A673 (cell line): ENCODE measurements around the gene TMPRSS6. TPM values are rescaled to one million over a fixed set of nuclear protein-coding genes. Genes with fewer than 3 reads are reported as not detected.

Experiments used
- BruUV-seq: library from RNA; stranded (reverse); fragments of 400-500 nt; replicated peaks from 2 replicates; lab custom pipeline; 2021; lab: Mats Ljungman, UMichigan
- CTCF ChIA-PET: fragments of 300-600 bp; sonication (Branson Sonifier 250); formaldehyde crosslinking; loops from one replicate; lab custom pipeline; 2022; ENCODE audit warnings: antibody characterized with exemption; lab: Charles Lee
- POLR2A ChIA-PET: fragments of 300-600 bp; sonication (Branson Sonifier 250); formaldehyde crosslinking; loops from one replicate; lab custom pipeline; 2022; ENCODE audit warnings: antibody characterized with exemption; ENCODE audit not compliant: low non-redundant PET; lab: Charles Lee
- DNase-seq: peaks from one replicate; pipeline ENCODE4 v3.0.0-alpha.2; 2015; ENCODE audit warnings: low spot score
- H3K27ac ChIP-seq: fragments of 200-600 bp; sonication (generic); 2 replicates; pipeline ENCODE4 v1.5.1; 2016; ENCODE audit warnings: mixed run types, low read depth, mild to moderate bottlenecking, mixed read lengths, antibody characterized with exemption, low read length; ENCODE audit not compliant: poor library complexity, severe bottlenecking
- H3K27me3 ChIP-seq: fragments of 200-600 bp; sonication (generic); replicated peaks from 2 replicates; pipeline ENCODE4 v1.6.1; 2017; ENCODE audit warnings: mixed run types, low read depth, mild to moderate bottlenecking, mixed read lengths, antibody characterized with exemption, low read length; ENCODE audit not compliant: insufficient read depth, poor library complexity
- H3K36me3 ChIP-seq: fragments of 200-600 bp; sonication (generic); 2 replicates; pipeline ENCODE4 v1.6.1; 2016; ENCODE audit warnings: mixed run types, mild to moderate bottlenecking, mixed read lengths, antibody characterized with exemption, low read length; ENCODE audit not compliant: insufficient read depth, poor library complexity, severe bottlenecking
- H3K4me1 ChIP-seq: fragments of 200-600 bp; sonication (generic); 2 replicates; pipeline ENCODE4 v1.6.1; 2017; ENCODE audit warnings: mixed run types, mild to moderate bottlenecking, mixed read lengths, antibody characterized with exemption, low read length; ENCODE audit not compliant: insufficient read depth, poor library complexity, severe bottlenecking
- H3K4me3 ChIP-seq: fragments of 200-600 bp; sonication (generic); 2 replicates; pipeline ENCODE4 v1.5.1; 2016; ENCODE audit warnings: low read depth, mixed run types, mild to moderate bottlenecking, mixed read lengths, low read length; ENCODE audit not compliant: poor library complexity, severe bottlenecking
- H3K9me3 ChIP-seq: fragments of 200-600 bp; sonication (generic); 2 replicates; pipeline ENCODE4 v1.6.1; 2016; ENCODE audit warnings: mixed run types, low read depth, mild to moderate bottlenecking, mixed read lengths, antibody characterized with exemption, low read length; ENCODE audit not compliant: poor library complexity, severe bottlenecking
- CTCF ChIP-seq: fragments of 300-800, 200-600 bp; sonication (generic); conservative IDR thresholded peaks from 2 replicates; pipeline ENCODE4 v1.5.1; 2017; ENCODE audit warnings: low read depth, mild to moderate bottlenecking, antibody characterized with exemption, low read length, moderate library complexity, mixed read lengths
- EZH2 ChIP-seq: fragments of 200-600 bp; sonication (generic); IDR thresholded peaks from 2 replicates; pipeline ENCODE4 v1.6.1; 2017; ENCODE audit warnings: borderline replicate concordance, low read depth, mild to moderate bottlenecking, mixed read lengths, antibody characterized with exemption, low read length; ENCODE audit not compliant: poor library complexity, severe bottlenecking
- intact Hi-C: fragments of 100-400 bp; cut with micrococcal nuclease; formaldehyde crosslinking; loops from one replicate; pipeline ENCODE4 v1.10.0; 2022; ENCODE audit not compliant: unreplicated experiment
- total RNA-seq: library from RNA; stranded (reverse); gene quantifications from 2 replicates; pipeline ENCODE4 v1.2.3, GENCODE V29; 2021

TMPRSS6 gene
- total RNA-seq, 1 experiment from 2014 or later, result not detected

- TF ChIP-seq EZH2 (no peak), CTCF (no peak)
- ChIA-PET POLR2A (no interaction called here), CTCF (no interaction called here)
- intact Hi-C loops, result no loop called here
- peak overlapping the region; percentile 25 for H3K27ac ChIP-seq
- no TSS peak for BruUV-seq
- DNase-seq, result no peak
- H3K4me3 ChIP-seq, result no peak overlapping the region
- H3K36me3 ChIP-seq, result peaks cover 12% of the 10 kb centered on the region
- no peaks in the 10 kb centered on the region for H3K9me3 ChIP-seq
- no peaks in the 10 kb centered on the region for H3K27me3 ChIP-seq
- H3K4me1 ChIP-seq, result peaks cover 7% of the 10 kb centered on the region
These were observed 76.7 kb downstream of the TMPRSS6 start for GRCh38 chr22:37032535-37033460.

GRCh38 chr22:37032134-37032534 is 77.4 kb downstream of the TMPRSS6 start:
- H3K36me3 ChIP-seq, result peaks cover 18% of the 10 kb centered on the region
- H3K4me3 ChIP-seq, result no peak overlapping the region
- no TSS peak for BruUV-seq
- intact Hi-C loops, result no loop called here
- H3K9me3 ChIP-seq, result no peaks in the 10 kb centered on the region
- TF ChIP-seq EZH2 (no peak), CTCF (no peak)
- DNase-seq, result no peak
- peaks cover 7% of the 10 kb centered on the region for H3K4me1 ChIP-seq
- ChIA-PET POLR2A (no interaction called here), CTCF (interaction anchor here (0.6 kb wide), 1 partner anchor 520 kb away, joined by 4 read pairs; no protein-coding TSS in a partner anchor)
- H3K27ac ChIP-seq, result peak overlapping the region; percentile 25
- H3K27me3 ChIP-seq, result no peaks in the 10 kb centered on the region

- DNase-seq, result no peak
- TF ChIP-seq CTCF (peak; percentile 33; the same call in 1 of the 2 replicates), EZH2 (no peak)
- intact Hi-C loops, result no loop called here
- Histone ChIP-seq H3K36me3 (peaks cover 20% of the 10 kb centered on the region), H3K27me3 (no peaks in the 10 kb centered on the region), H3K9me3 (no peaks in the 10 kb centered on the region), H3K4me3 (no peak overlapping the region), H3K27ac (no peak overlapping the region), H3K4me1 (peaks cover 7% of the 10 kb centered on the region)
- BruUV-seq, result no TSS peak
- CTCF ChIA-PET, result no interaction called here
- POLR2A ChIA-PET, result no interaction called here
These were observed 78.8 kb downstream of the TMPRSS6 start for GRCh38 chr22:37030560-37031281.
